Measurements from ENCODE around the gene TGFBR1. TPM values are rescaled to one million over a fixed set of nuclear protein-coding genes. Genes with fewer than 3 reads are reported as not detected.

Gene TGFBR1
- total and polyA plus RNA-seq, 8 donors = 5.2 to 119 (median 21.8) TPM

- H3K27me3 ChIP-seq = no peaks in the 10 kb centered on the region
- peaks cover 0 to 4% (median under 1%) of the 10 kb centered on the region in 4 donors for H3K4me1 ChIP-seq
- peaks cover 0 to under 1% (median 0%) of the 10 kb centered on the region in 4 donors for H3K36me3 ChIP-seq
- WGBS, 5 donors = 46 to 64% (median 54%) methylated on average over 4 of the region's 4 CpGs
- no peaks in the 10 kb centered on the region for H3K9me3 ChIP-seq
- intact Hi-C loops (cut with DNase I; ENCODE audit: low total_unique reads) = no loop called here
- H3K27ac ChIP-seq = no peak overlapping the region
- no peak overlapping the region for H3K4me3 ChIP-seq
- TF ChIP-seq POLR2A (IDR thresholded peaks at IDR 0.05) (no peak), CTCF (IDR thresholded peaks at IDR 0.05) (no peak), POLR2AphosphoS5 (IDR thresholded peaks at IDR 0.05) (no peak), EP300 (IDR thresholded peaks at IDR 0.05) (no peak)
- no peak for DNase-seq
Observed at GRCh38 chr9:99158629-99159028, 53.7 kb downstream of the TGFBR1 start.

- 87 to 93% (median 90%) methylated on average over 6 of the region's 6 CpGs for WGBS, 5 donors
- no peak for DNase-seq
- no peak overlapping the region for H3K4me3 ChIP-seq
- peaks cover 0 to 8% (median 2%) of the 10 kb centered on the region in 4 donors for H3K4me1 ChIP-seq
- H3K27ac ChIP-seq = no peak overlapping the region
- no peaks in the 10 kb centered on the region for H3K9me3 ChIP-seq
- no peaks in the 10 kb centered on the region for H3K27me3 ChIP-seq
- TF ChIP-seq EP300 (IDR thresholded peaks at IDR 0.05) (no peak), POLR2AphosphoS5 (IDR thresholded peaks at IDR 0.05) (no peak), POLR2A (IDR thresholded peaks at IDR 0.05) (no peak), CTCF (IDR thresholded peaks at IDR 0.05) (no peak)
- no peaks in the 10 kb centered on the region for H3K36me3 ChIP-seq
- intact Hi-C loops (cut with DNase I; ENCODE audit: low total_unique reads) = no loop called here
Observed at GRCh38 chr9:99160173-99160572, 55.3 kb downstream of the TGFBR1 start.

GRCh38 chr9:99162759-99163364 is 57.9 kb downstream of the TGFBR1 start:
- intact Hi-C loops (cut with DNase I; ENCODE audit: low total_unique reads) = no loop called here
- TF ChIP-seq POLR2A (IDR thresholded peaks at IDR 0.05) = no peak
- no peak for TF ChIP-seq EP300 (IDR thresholded peaks at IDR 0.05)
- TF ChIP-seq POLR2AphosphoS5 (IDR thresholded peaks at IDR 0.05) = no peak
- TF ChIP-seq CTCF (IDR thresholded peaks at IDR 0.05) = peak in 5 of 7 experiments; percentile 8 to 39 (median 28)

GRCh38 chr9:99166149-99166548 is 61.2 kb downstream of the TGFBR1 start:
- 91 to 96% (median 92%) methylated on average over 2 of the region's 2 CpGs for WGBS, 5 donors
- H3K36me3 ChIP-seq = no peaks in the 10 kb centered on the region
- no peak overlapping the region for H3K27ac ChIP-seq
- H3K27me3 ChIP-seq = peaks cover 0 to 16% (median 0%) of the 10 kb centered on the region in 3 donors
- intact Hi-C loops (cut with DNase I; ENCODE audit: low total_unique reads) = no loop called here
- no peak overlapping the region for H3K4me3 ChIP-seq
- peaks cover 0 to 8% (median 2%) of the 10 kb centered on the region in 4 donors for H3K4me1 ChIP-seq
- DNase-seq = no peak
- H3K9me3 ChIP-seq = no peaks in the 10 kb centered on the region
- TF ChIP-seq POLR2A (IDR thresholded peaks at IDR 0.05) (no peak), CTCF (IDR thresholded peaks at IDR 0.05) (no peak), POLR2AphosphoS5 (IDR thresholded peaks at IDR 0.05) (no peak), EP300 (IDR thresholded peaks at IDR 0.05) (no peak)

More at GRCh38 chr9:99162759-99163364, 57.9 kb downstream of the TGFBR1 start:
- Histone ChIP-seq H3K27ac (no peak overlapping the region), H3K4me1 (peaks cover 0 to 8% (median 2%) of the 10 kb centered on the region in 4 donors), H3K27me3 (no peaks in the 10 kb centered on the region), H3K9me3 (no peaks in the 10 kb centered on the region), H3K36me3 (no peaks in the 10 kb centered on the region), H3K4me3 (no peak overlapping the region)
- 32 to 35% (median 33%) methylated on average over 3 of the region's 3 CpGs for WGBS, 5 donors
- peak in 1 of 2 donors; percentile 68 for DNase-seq
